DND-41 (cell line): ENCODE data around the gene VPS18.

Source experiments
- ATAC-seq: fragments of 200-7000 bp; cut with Tn5 transposase; 3 replicates; pipeline ENCODE4 v1.9.1; 2021; ENCODE audit warnings: low read depth; ENCODE audit not compliant: insufficient read depth
- DNase-seq: peaks from one replicate; pipeline ENCODE4 v3.0.0-alpha.2; 2020
- H2AFZ ChIP-seq: 2 replicates; pipeline ENCODE4 v1.6.0; 2012; ENCODE audit warnings: low read depth, low read length
- H3K27ac ChIP-seq: 2 replicates; pipeline ENCODE4 v1.5.1; 2012; ENCODE audit warnings: low read length, inconsistent platforms
- H3K27me3 ChIP-seq: fragments of 200-600 bp; sonication (generic); 2 replicates; pipeline ENCODE4 v1.6.0; 2012; ENCODE audit warnings: low read length, mild to moderate bottlenecking, inconsistent platforms; ENCODE audit not compliant: insufficient read depth, poor library complexity
- H3K36me3 ChIP-seq: 2 replicates; pipeline ENCODE4 v1.5.1; 2012; ENCODE audit warnings: low read length, inconsistent platforms; ENCODE audit not compliant: insufficient read depth
- H3K4me1 ChIP-seq: 2 replicates; pipeline ENCODE4 v1.5.1; 2012; ENCODE audit warnings: mild to moderate bottlenecking, low read length; ENCODE audit not compliant: insufficient read depth
- H3K4me2 ChIP-seq: 2 replicates; pipeline ENCODE4 v1.6.0; 2012; ENCODE audit warnings: mild to moderate bottlenecking, moderate library complexity, low read length, inconsistent platforms; ENCODE audit not compliant: insufficient read depth
- H3K4me3 ChIP-seq, 2 experiments: fragments of 200-600 bp in 1 of 2; shearing (Covaris generic) in 1 of 2; 2 replicates each; pipeline ENCODE4 v1.5.1; 2012 to 2016; ENCODE audit warnings: inconsistent platforms in 2 of 2, low read length in 2 of 2, mild to moderate bottlenecking in 2 of 2, low read depth in 1 of 2, moderate library complexity in 1 of 2
- H3K79me2 ChIP-seq: 2 replicates; pipeline ENCODE4 v1.6.0; 2012; ENCODE audit warnings: low read length, inconsistent platforms; ENCODE audit not compliant: insufficient read depth
- H3K9ac ChIP-seq: 2 replicates; pipeline ENCODE4 v1.6.0; 2012; ENCODE audit warnings: low read depth, mild to moderate bottlenecking, inconsistent platforms, low read length, moderate library complexity
- H3K9me3 ChIP-seq: 2 replicates; pipeline ENCODE4 v1.5.1; 2012; ENCODE audit warnings: low read length, moderate library complexity, mild to moderate bottlenecking, inconsistent platforms; ENCODE audit not compliant: insufficient read depth, severe bottlenecking
- H4K20me1 ChIP-seq: 2 replicates; pipeline ENCODE4 v1.6.0; 2012; ENCODE audit warnings: low read length; ENCODE audit not compliant: insufficient read depth
- CTCF ChIP-seq: IDR thresholded peaks from 2 replicates; pipeline ENCODE4 v1.5.1; 2012; ENCODE audit warnings: borderline replicate concordance, low read length, moderate library complexity, mild to moderate bottlenecking; ENCODE audit not compliant: poor library complexity, severe bottlenecking; ENCODE audit errors: extremely low read depth
- EZH2 ChIP-seq: IDR thresholded peaks from 3 replicates; pipeline ENCODE4 v1.6.1; 2012; ENCODE audit warnings: borderline replicate concordance, low read depth, mild to moderate bottlenecking, moderate library complexity, low read length, inconsistent platforms; ENCODE audit not compliant: severe bottlenecking

The VPS18 gene

GRCh38 chr15:40863660-40864270 lies 30.5 kb upstream of the VPS18 start:
- Histone ChIP-seq H3K27me3 (no peaks in the 10 kb centered on the region), H3K4me1 (no peaks in the 10 kb centered on the region), H3K79me2 (no peaks in the 10 kb centered on the region), H3K4me2 (no peak overlapping the region), H3K4me3 (no peak overlapping the region), H2AFZ (no peak overlapping the region), H4K20me1 (no peaks in the 10 kb centered on the region), H3K27ac (no peak overlapping the region), H3K36me3 (no peaks in the 10 kb centered on the region), H3K9ac (no peak overlapping the region), H3K9me3 (no peaks in the 10 kb centered on the region)
- no peak for ATAC-seq
- TF ChIP-seq CTCF (no peak), EZH2 (no peak)
- no peak for DNase-seq

- H3K36me3 ChIP-seq = no peaks in the 10 kb centered on the region
- DNase-seq (no peak), ATAC-seq (no peak)
- no peaks in the 10 kb centered on the region for H3K27me3 ChIP-seq
- H3K4me2 ChIP-seq = no peak overlapping the region
- no peaks in the 10 kb centered on the region for H3K9me3 ChIP-seq
- H3K79me2 ChIP-seq = no peaks in the 10 kb centered on the region
- H3K27ac ChIP-seq = no peak overlapping the region
- H2AFZ ChIP-seq = no peak overlapping the region
- H4K20me1 ChIP-seq = no peaks in the 10 kb centered on the region
- H3K4me1 ChIP-seq = no peaks in the 10 kb centered on the region
- H3K9ac ChIP-seq = no peak overlapping the region
- TF ChIP-seq CTCF (no peak), EZH2 (no peak)
- H3K4me3 ChIP-seq = no peak overlapping the region
Observed at GRCh38 chr15:40867199-40867598, 27.1 kb upstream of the VPS18 start.

GRCh38 chr15:40869686-40870085 lies 24.6 kb upstream of the VPS18 start:
- Histone ChIP-seq H3K27ac (no peak overlapping the region), H3K4me1 (peaks cover 15% of the 10 kb centered on the region)
- no peak for DNase-seq

More at GRCh38 chr15:40869686-40870085, 24.6 kb upstream of the VPS18 start:
- Histone ChIP-seq H4K20me1 (no peaks in the 10 kb centered on the region), H3K27me3 (peaks cover 22% of the 10 kb centered on the region), H3K36me3 (no peaks in the 10 kb centered on the region), H3K79me2 (no peaks in the 10 kb centered on the region), H3K4me3 (no peak overlapping the region), H3K4me2 (no peak overlapping the region), H3K9me3 (no peaks in the 10 kb centered on the region), H2AFZ (no peak overlapping the region), H3K9ac (no peak overlapping the region)
- ATAC-seq = no peak
- TF ChIP-seq EZH2 = no peak
- no peak for TF ChIP-seq CTCF
